ENCODE results near the gene AKAP13.
A peak's percentile ranks its signal among the peaks of the same experiment; 100 is the strongest.
"Not testable (repeated sequence)": the region's sequence is repeated elsewhere in the genome, so short reads cannot be mapped to it uniquely, and the experiment has no call there.

AKAP13 gene

GRCh38 chr15:85642065-85642692 lies 261.8 kb downstream of the AKAP13 start:
- no peak for TF ChIP-seq TAF1 (IDR thresholded peaks at IDR 0.05; ENCODE audit: low read depth, low read length)
- no peak for TF ChIP-seq PAX5 (IDR thresholded peaks at IDR 0.05; ENCODE audit: insufficient read depth, low read length, severe bottlenecking)
- no peak for TF ChIP-seq SPI1 (IDR thresholded peaks at IDR 0.05; ENCODE audit: low read depth, low read length)
- TF ChIP-seq POU2F2 (IDR thresholded peaks at IDR 0.05; ENCODE audit: low read depth, low read length), result no peak
- TF ChIP-seq POLR2A (IDR thresholded peaks at IDR 0.05; ENCODE audit: low read depth, low read length), result no peak
- TF ChIP-seq POLR2AphosphoS5 (IDR thresholded peaks at IDR 0.05; ENCODE audit: low read depth, low read length), result no peak
- no peak for DNase-seq (ENCODE audit: insufficient read length, low spot score)
- no peak for FAIRE-seq

- DNase-seq (ENCODE audit: insufficient read length, low spot score), result no peak
- TF ChIP-seq SPI1 (IDR thresholded peaks at IDR 0.05; ENCODE audit: low read depth, low read length) (no peak), POLR2AphosphoS5 (IDR thresholded peaks at IDR 0.05; ENCODE audit: low read depth, low read length) (no peak), POU2F2 (IDR thresholded peaks at IDR 0.05; ENCODE audit: low read depth, low read length) (no peak), TAF1 (IDR thresholded peaks at IDR 0.05; ENCODE audit: low read depth, low read length) (no peak), PAX5 (IDR thresholded peaks at IDR 0.05; ENCODE audit: insufficient read depth, low read length, severe bottlenecking) (no peak), POLR2A (IDR thresholded peaks at IDR 0.05; ENCODE audit: low read depth, low read length) (no peak)
- no peak for FAIRE-seq
Observed at GRCh38 chr15:85642693-85643066, 262.3 kb downstream of the AKAP13 start.

GRCh38 chr15:85646538-85647091 lies 266.2 kb downstream of the AKAP13 start:
- peak; percentile 76; the same call in 1 of the 2 replicates for TF ChIP-seq POU2F2 (IDR thresholded peaks at IDR 0.05; ENCODE audit: low read depth, low read length)
- no peak for TF ChIP-seq TAF1 (IDR thresholded peaks at IDR 0.05; ENCODE audit: low read depth, low read length)
- DNase-seq (ENCODE audit: insufficient read length, low spot score) (no peak), FAIRE-seq (no peak)

GRCh38 chr15:85649372-85649771 lies 269.0 kb downstream of the AKAP13 start:
- TF ChIP-seq POU2F2 (IDR thresholded peaks at IDR 0.05; ENCODE audit: low read depth, low read length) (no peak), PAX5 (IDR thresholded peaks at IDR 0.05; ENCODE audit: insufficient read depth, low read length, severe bottlenecking) (no peak), TAF1 (IDR thresholded peaks at IDR 0.05; ENCODE audit: low read depth, low read length) (no peak), POLR2A (IDR thresholded peaks at IDR 0.05; ENCODE audit: low read depth, low read length) (no peak), SPI1 (IDR thresholded peaks at IDR 0.05; ENCODE audit: low read depth, low read length) (0 out of 2 replicates have a peak, but pooled peaks have one; percentile 2), POLR2AphosphoS5 (IDR thresholded peaks at IDR 0.05; ENCODE audit: low read depth, low read length) (no peak)
- FAIRE-seq (no peak), DNase-seq (ENCODE audit: insufficient read length, low spot score) (no peak)

- no peak for FAIRE-seq
- no peak for DNase-seq (ENCODE audit: insufficient read length, low spot score)
- TF ChIP-seq PAX5 (IDR thresholded peaks at IDR 0.05; ENCODE audit: insufficient read depth, low read length, severe bottlenecking) (no peak), SPI1 (IDR thresholded peaks at IDR 0.05; ENCODE audit: low read depth, low read length) (no peak), TAF1 (IDR thresholded peaks at IDR 0.05; ENCODE audit: low read depth, low read length) (no peak), POU2F2 (IDR thresholded peaks at IDR 0.05; ENCODE audit: low read depth, low read length) (no peak), POLR2A (IDR thresholded peaks at IDR 0.05; ENCODE audit: low read depth, low read length) (no peak), POLR2AphosphoS5 (IDR thresholded peaks at IDR 0.05; ENCODE audit: low read depth, low read length) (no peak)
Observed at GRCh38 chr15:85651548-85651947, 271.1 kb downstream of the AKAP13 start.

- no peak for DNase-seq (ENCODE audit: insufficient read length, low spot score)
- TF ChIP-seq POLR2A (IDR thresholded peaks at IDR 0.05; ENCODE audit: low read depth, low read length), result no peak
- no peak for TF ChIP-seq POU2F2 (IDR thresholded peaks at IDR 0.05; ENCODE audit: low read depth, low read length)
- no peak for TF ChIP-seq SPI1 (IDR thresholded peaks at IDR 0.05; ENCODE audit: low read depth, low read length)
- FAIRE-seq, result no peak
Observed at GRCh38 chr15:85652457-85652856, 272.1 kb downstream of the AKAP13 start.

GRCh38 chr15:85657132-85657531 lies 276.7 kb downstream of the AKAP13 start:
- TF ChIP-seq POLR2AphosphoS5 (IDR thresholded peaks at IDR 0.05; ENCODE audit: low read depth, low read length) (no peak), SPI1 (IDR thresholded peaks at IDR 0.05; ENCODE audit: low read depth, low read length) (no peak), PAX5 (IDR thresholded peaks at IDR 0.05; ENCODE audit: insufficient read depth, low read length, severe bottlenecking) (no peak), TAF1 (IDR thresholded peaks at IDR 0.05; ENCODE audit: low read depth, low read length) (no peak), POU2F2 (IDR thresholded peaks at IDR 0.05; ENCODE audit: low read depth, low read length) (no peak), POLR2A (IDR thresholded peaks at IDR 0.05; ENCODE audit: low read depth, low read length) (no peak)
- no peak for DNase-seq (ENCODE audit: insufficient read length, low spot score)
- no peak for FAIRE-seq

GRCh38 chr15:85658816-85659215 lies 278.4 kb downstream of the AKAP13 start:
- TF ChIP-seq POU2F2 (IDR thresholded peaks at IDR 0.05; ENCODE audit: low read depth, low read length) (no peak), TAF1 (IDR thresholded peaks at IDR 0.05; ENCODE audit: low read depth, low read length) (no peak), PAX5 (IDR thresholded peaks at IDR 0.05; ENCODE audit: insufficient read depth, low read length, severe bottlenecking) (no peak), POLR2AphosphoS5 (IDR thresholded peaks at IDR 0.05; ENCODE audit: low read depth, low read length) (no peak), SPI1 (IDR thresholded peaks at IDR 0.05; ENCODE audit: low read depth, low read length) (no peak), POLR2A (IDR thresholded peaks at IDR 0.05; ENCODE audit: low read depth, low read length) (no peak)
- FAIRE-seq, result no peak
- no peak for DNase-seq (ENCODE audit: insufficient read length, low spot score)

- no peak for TF ChIP-seq PAX5 (IDR thresholded peaks at IDR 0.05; ENCODE audit: insufficient read depth, low read length, severe bottlenecking)
- no peak for TF ChIP-seq POLR2AphosphoS5 (IDR thresholded peaks at IDR 0.05; ENCODE audit: low read depth, low read length)
- TF ChIP-seq TAF1 (IDR thresholded peaks at IDR 0.05; ENCODE audit: low read depth, low read length), result no peak
- TF ChIP-seq POLR2A (IDR thresholded peaks at IDR 0.05; ENCODE audit: low read depth, low read length), result no peak
- no peak for TF ChIP-seq POU2F2 (IDR thresholded peaks at IDR 0.05; ENCODE audit: low read depth, low read length)
- no peak for TF ChIP-seq SPI1 (IDR thresholded peaks at IDR 0.05; ENCODE audit: low read depth, low read length)
- FAIRE-seq (no peak), DNase-seq (ENCODE audit: insufficient read length, low spot score) (no peak)
Observed at GRCh38 chr15:85661859-85662258, 281.5 kb downstream of the AKAP13 start.

- DNase-seq (ENCODE audit: insufficient read length, low spot score); FAIRE-seq: not testable (repeated sequence)
Observed at GRCh38 chr15:85665677-85666076, 285.3 kb downstream of the AKAP13 start.

Data from GM12891 (cell line).